GM23338 (cell line): ENCODE measurements around the gene OBSL1.

ENCODE experiments used
- EZH2 ChIP-seq: fragments of 200-600 bp; sonication (generic); IDR thresholded peaks from one replicate; pipeline ENCODE4 v1.8.0; 2017; ENCODE audit warnings: antibody characterized with exemption, mild to moderate bottlenecking, low read depth; ENCODE audit not compliant: unreplicated experiment
- EZH2phosphoT487 ChIP-seq: fragments of 200-600 bp; sonication (generic); IDR thresholded peaks from one replicate; pipeline ENCODE4 v1.8.1; 2018; ENCODE audit warnings: antibody characterized with exemption; ENCODE audit not compliant: unreplicated experiment
- TF ChIP-seq, protein P1 (sequence below), 2 experiments: fragments of 200-600 bp in 1 of 2; sonication (generic) in 1 of 2; conservative IDR thresholded peaks; 2 replicates each; pipeline versions ENCODE4 v1.5.1 to v1.6.1; 2016 to 2017; ENCODE audit warnings: antibody characterized with exemption in 2 of 2, low read depth in 2 of 2, mild to moderate bottlenecking in 2 of 2, moderate library complexity in 1 of 2

- TF ChIP-seq EZH2phosphoT487, result no peak
- TF ChIP-seq, protein P1, sequence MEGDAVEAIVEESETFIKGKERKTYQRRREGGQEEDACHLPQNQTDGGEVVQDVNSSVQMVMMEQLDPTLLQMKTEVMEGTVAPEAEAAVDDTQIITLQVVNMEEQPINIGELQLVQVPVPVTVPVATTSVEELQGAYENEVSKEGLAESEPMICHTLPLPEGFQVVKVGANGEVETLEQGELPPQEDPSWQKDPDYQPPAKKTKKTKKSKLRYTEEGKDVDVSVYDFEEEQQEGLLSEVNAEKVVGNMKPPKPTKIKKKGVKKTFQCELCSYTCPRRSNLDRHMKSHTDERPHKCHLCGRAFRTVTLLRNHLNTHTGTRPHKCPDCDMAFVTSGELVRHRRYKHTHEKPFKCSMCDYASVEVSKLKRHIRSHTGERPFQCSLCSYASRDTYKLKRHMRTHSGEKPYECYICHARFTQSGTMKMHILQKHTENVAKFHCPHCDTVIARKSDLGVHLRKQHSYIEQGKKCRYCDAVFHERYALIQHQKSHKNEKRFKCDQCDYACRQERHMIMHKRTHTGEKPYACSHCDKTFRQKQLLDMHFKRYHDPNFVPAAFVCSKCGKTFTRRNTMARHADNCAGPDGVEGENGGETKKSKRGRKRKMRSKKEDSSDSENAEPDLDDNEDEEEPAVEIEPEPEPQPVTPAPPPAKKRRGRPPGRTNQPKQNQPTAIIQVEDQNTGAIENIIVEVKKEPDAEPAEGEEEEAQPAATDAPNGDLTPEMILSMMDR (conservative IDR thresholded peaks at IDR 0.05; ENCODE audit: low read depth in 2 of 2), result no peak
- no peak for TF ChIP-seq EZH2
Measured at GRCh38 chr2:219552382-219553167, 18.8 kb downstream of the OBSL1 start.
